HG02759 (cell line): Measurements from ENCODE around the gene PIK3CD.

Source experiments
- ATAC-seq: cut with Tn5 transposase; IDR thresholded peaks from one replicate; pipeline ENCODE4 v1.9.1; 2021; ENCODE audit warnings: mild to moderate bottlenecking, moderate library complexity; ENCODE audit not compliant: unreplicated experiment

The PIK3CD gene

GRCh38 chr1:9764550-9764949 lies 113.0 kb downstream of the PIK3CD start:
- ATAC-seq, result no peak

- no peak for ATAC-seq
These were observed 115.4 kb downstream of the PIK3CD start for GRCh38 chr1:9766759-9767442.

- ATAC-seq, result no peak
These were observed 116.6 kb downstream of the PIK3CD start for GRCh38 chr1:9767964-9768668.

- ATAC-seq, result no peak
These were observed 117.5 kb downstream of the PIK3CD start for GRCh38 chr1:9768983-9769382.

GRCh38 chr1:9770298-9770697 lies 118.8 kb downstream of the PIK3CD start:
- ATAC-seq, result no peak

- no peak for ATAC-seq
These were observed 123.5 kb downstream of the PIK3CD start for GRCh38 chr1:9774712-9775679.

- no peak for ATAC-seq
These were observed 125.2 kb downstream of the PIK3CD start for GRCh38 chr1:9776685-9777084.
